ACC112 (cell line): ENCODE data around the gene MEST.

Experiments
- H2AFZ ChIP-seq: fragments of 200-600 bp; sonication (generic); one replicate; pipeline ENCODE4 v1.6.0; 2017; ENCODE audit warnings: antibody characterized with exemption, low read length; ENCODE audit not compliant: unreplicated experiment
- H3K27ac ChIP-seq: fragments of 200-600 bp; sonication (generic); 2 replicates; pipeline ENCODE4 v1.5.1; 2014; ENCODE audit warnings: low read depth, mild to moderate bottlenecking, antibody characterized with exemption, low read length, moderate library complexity
- H3K27me3 ChIP-seq: fragments of 200-600 bp; sonication (generic); 2 replicates; pipeline ENCODE4 v1.6.1; 2014; ENCODE audit warnings: mild to moderate bottlenecking, antibody characterized with exemption, low read length, moderate library complexity, mixed read lengths; ENCODE audit not compliant: insufficient read depth
- H3K36me3 ChIP-seq: fragments of 200-600 bp; sonication (generic); 2 replicates; pipeline ENCODE4 v1.6.1; 2016; ENCODE audit warnings: mild to moderate bottlenecking, antibody characterized with exemption, low read length, moderate library complexity, mixed read lengths; ENCODE audit not compliant: insufficient read depth
- H3K4me1 ChIP-seq: fragments of 200-600 bp; sonication (generic); one replicate; pipeline ENCODE4 v1.6.1; 2016; ENCODE audit warnings: low read length, mixed read lengths; ENCODE audit not compliant: insufficient read depth, unreplicated experiment, control insufficient read depth
- H3K4me3 ChIP-seq: fragments of 200-600 bp; sonication (generic); 2 replicates; pipeline ENCODE4 v1.5.1; 2014; ENCODE audit warnings: mild to moderate bottlenecking, low read depth, low read length
- H3K79me2 ChIP-seq: fragments of 200-600 bp; sonication (generic); one replicate; pipeline ENCODE4 v1.6.0; 2016; ENCODE audit warnings: low read length; ENCODE audit not compliant: control insufficient read depth, unreplicated experiment, insufficient read depth

The MEST gene

DNA sequence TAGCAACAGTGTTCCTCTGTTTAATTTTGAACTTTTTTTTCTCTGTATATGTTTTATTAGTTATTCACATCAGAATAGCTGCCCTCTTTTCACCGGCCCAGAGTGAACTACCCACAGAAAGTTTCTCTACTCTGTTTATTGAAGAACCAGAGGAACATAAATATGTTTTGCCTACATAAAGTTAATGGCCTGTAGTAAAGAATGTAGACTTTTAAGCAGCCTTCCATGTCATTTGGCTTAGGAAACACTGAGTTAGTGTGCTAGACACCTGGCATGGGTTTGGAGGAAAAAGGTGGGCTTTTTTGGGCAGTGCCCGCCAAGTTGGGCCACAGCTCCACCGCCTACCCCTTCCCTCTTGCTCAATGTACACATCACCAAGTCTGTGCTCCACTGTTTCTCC is 8.9 kb upstream of the MEST start:
- H3K27ac ChIP-seq = no peak overlapping the region

DNA sequence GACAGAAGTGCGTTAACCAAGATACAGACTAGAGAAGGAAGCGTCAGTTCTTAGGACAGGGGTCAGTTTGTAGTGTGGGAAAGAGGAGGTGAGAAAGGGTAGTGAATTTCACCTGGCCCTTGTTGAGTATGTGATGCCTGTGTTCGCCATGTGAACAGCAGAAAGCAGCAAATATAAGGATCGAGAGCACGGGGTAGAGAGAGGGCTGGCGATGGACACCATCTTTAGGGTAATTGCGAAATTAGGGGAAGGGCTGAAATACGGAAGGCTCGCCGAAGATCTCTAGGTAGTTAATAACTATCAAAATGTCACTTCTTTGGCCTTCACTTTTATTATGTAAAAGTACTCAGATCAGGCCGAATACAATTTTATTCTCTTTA is 6.2 kb upstream of the MEST start:
- Histone ChIP-seq H3K4me3 (no peak overlapping the region), H3K4me1 (peaks cover 16% of the 10 kb centered on the region), H3K27ac (no peak overlapping the region), H3K27me3 (no peaks in the 10 kb centered on the region), H3K36me3 (no peaks in the 10 kb centered on the region), H3K79me2 (no peaks in the 10 kb centered on the region), H2AFZ (no peak overlapping the region)

More for the DNA sequence above, 8.9 kb upstream of the MEST start:
- no peaks in the 10 kb centered on the region for H3K27me3 ChIP-seq
- H3K36me3 ChIP-seq = no peaks in the 10 kb centered on the region
- no peak overlapping the region for H3K4me3 ChIP-seq
- peaks cover 3% of the 10 kb centered on the region for H3K4me1 ChIP-seq
- no peak overlapping the region for H2AFZ ChIP-seq
- H3K79me2 ChIP-seq = no peaks in the 10 kb centered on the region

DNA sequence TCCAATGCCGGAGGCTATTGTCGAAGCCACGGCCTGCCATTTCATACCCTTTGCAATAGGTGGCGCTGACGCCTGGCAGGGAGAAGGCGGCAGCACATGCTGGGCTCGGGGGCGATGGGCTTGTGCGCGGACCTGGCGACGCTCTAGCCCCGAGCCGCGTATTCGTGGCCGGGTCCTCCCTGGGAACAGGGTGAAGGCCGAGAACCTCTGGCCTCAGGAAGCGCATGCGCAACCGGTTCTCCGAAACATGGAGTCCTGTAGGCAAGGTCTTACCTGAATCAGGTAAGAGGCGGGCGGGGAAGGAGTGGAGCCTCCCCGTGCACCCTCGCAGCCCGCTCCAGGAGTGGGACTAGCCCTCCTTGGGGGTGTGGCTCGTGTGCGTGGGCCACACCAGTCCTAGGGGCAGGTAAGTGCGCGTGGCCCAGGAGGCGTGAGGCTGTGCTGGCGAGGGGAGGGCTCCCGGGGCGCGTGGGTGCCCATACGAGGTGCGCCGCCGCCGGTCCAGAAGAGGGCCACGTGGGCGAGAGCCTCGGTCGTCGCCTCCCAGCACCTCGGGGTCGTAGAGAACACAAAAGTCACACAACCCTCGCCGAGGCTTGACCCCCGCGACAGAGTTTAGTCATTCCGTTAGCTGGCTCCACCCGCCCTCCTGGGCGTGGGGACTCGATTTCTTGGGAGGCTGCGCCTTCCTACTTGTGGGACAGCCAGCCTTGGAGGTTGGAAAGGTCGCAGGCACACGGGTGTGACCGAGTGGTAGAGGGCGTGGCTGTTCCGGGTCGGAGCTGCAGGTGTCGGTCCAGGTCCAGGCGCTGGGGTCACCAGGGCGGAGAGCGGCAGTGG is 5.6 kb upstream of the MEST start:
- Histone ChIP-seq H3K4me3 (peak overlapping the region; percentile 36; the same call in 1 of the 2 replicates), H3K27ac (no peak overlapping the region), H3K36me3 (no peaks in the 10 kb centered on the region), H3K79me2 (no peaks in the 10 kb centered on the region), H2AFZ (no peak overlapping the region), H3K27me3 (no peaks in the 10 kb centered on the region), H3K4me1 (peaks cover 16% of the 10 kb centered on the region)

DNA sequence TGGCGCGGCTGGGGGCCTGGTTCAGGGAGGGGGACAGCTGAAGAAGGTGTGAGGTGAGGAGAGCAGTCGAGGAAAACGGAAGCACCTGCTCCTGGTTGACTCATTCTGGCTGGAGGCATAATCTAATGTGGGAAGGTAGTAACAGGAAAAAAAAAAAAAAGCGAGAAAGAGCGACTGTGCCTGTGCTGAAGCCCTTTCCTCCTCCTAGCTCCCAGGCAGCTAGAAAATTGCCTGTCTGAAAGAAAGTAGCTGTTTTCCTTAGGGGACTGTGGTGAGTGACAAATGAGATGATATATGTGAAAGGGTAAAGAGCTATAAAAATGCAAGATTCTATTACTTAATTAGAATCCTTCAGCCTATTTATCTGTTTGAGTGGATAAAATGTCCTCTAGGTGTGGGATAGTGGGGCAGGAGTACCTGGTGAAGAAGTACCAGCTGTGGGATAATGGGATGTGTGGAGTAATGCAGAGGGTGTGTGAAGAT is 4.9 kb upstream of the MEST start:
- H3K27ac ChIP-seq = no peak overlapping the region
- H3K4me1 ChIP-seq = peaks cover 16% of the 10 kb centered on the region
- no peak overlapping the region for H3K4me3 ChIP-seq
- no peak overlapping the region for H2AFZ ChIP-seq
- no peaks in the 10 kb centered on the region for H3K27me3 ChIP-seq
- H3K36me3 ChIP-seq = no peaks in the 10 kb centered on the region
- no peaks in the 10 kb centered on the region for H3K79me2 ChIP-seq

DNA sequence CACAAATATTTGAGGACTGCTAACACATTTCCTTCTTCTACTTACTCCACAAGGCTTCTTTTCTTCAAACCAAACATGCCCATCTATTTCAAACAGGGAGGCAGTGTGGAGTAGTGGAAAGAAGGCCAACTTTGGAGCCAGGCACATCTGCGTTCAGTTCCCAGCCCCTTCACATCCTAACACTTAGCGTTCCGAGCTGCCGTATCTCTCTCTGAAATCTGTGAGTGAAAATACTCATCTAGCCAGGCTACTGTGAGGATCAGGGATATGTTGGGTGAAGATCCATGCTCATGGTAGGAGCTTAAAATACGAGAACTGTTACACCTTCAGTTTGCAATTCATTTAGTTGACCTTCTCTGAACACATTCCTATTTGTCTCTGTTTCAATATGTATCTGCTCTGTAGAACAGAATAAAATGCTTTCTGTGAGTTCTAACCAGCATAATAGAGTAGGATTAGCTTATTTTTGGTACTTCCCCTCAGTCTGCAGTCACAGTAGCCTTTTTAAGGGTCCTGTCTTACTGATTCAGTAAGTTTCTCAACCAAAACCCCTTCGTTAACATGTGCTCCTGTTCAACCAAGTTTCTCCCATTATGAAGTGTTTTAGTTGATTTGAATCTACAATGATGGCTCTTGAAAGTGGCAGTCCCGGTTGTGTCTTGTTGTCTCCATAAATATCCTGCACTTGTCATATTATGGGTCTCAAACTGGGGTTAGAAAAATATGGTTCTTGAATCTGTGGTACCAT is 3.3 kb upstream of the MEST start:
- Histone ChIP-seq H3K79me2 (no peaks in the 10 kb centered on the region), H3K36me3 (no peaks in the 10 kb centered on the region), H3K4me3 (no peak overlapping the region), H3K27me3 (no peaks in the 10 kb centered on the region), H2AFZ (no peak overlapping the region), H3K27ac (no peak overlapping the region), H3K4me1 (peaks cover 13% of the 10 kb centered on the region)

DNA sequence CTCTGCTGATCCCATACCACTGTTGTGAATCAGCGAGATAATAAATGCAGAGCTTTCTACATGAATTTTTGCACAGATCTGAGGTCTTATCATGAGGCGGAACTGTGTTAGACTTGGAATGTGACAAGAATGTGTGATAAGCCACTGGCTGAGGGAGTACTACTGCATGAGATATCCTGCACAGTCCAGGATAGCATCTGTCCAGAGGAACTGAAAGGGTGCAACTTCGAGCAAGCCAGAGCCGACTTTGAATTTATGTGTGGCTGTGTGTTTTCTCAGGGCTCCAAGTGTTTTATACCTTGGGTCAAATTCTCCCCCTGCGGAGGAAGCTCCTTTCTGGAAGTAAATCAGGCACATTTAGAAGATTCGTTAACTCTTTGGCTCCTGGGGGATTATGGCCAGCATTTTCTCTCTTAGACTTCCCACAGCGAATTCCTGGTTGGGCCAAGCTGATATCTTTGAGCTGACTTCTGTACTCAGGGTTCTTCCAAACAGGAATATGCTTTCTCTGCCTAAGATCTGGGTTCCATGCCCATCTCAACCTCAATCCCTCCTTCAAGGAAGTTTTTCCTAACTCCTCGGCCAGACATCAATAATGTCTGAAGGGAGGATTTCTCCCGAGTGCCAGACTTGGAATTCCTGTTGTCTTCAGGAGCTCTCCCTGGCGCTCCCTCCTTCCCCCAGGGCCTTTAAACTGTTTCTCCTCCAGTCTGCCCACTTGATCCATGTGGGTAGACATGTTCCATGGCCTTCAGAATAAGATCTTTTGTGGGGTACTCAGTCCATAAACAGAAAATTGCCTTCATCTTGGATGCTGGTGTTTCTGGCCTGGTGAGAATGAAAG is 2.5 kb upstream of the MEST start:
- H3K4me1 ChIP-seq = peaks cover 13% of the 10 kb centered on the region
- H3K27me3 ChIP-seq = no peaks in the 10 kb centered on the region
- no peak overlapping the region for H3K4me3 ChIP-seq
- H3K79me2 ChIP-seq = peaks cover under 1% of the 10 kb centered on the region
- no peaks in the 10 kb centered on the region for H3K36me3 ChIP-seq
- peak overlapping the region; percentile 42 for H2AFZ ChIP-seq
- no peak overlapping the region for H3K27ac ChIP-seq

DNA sequence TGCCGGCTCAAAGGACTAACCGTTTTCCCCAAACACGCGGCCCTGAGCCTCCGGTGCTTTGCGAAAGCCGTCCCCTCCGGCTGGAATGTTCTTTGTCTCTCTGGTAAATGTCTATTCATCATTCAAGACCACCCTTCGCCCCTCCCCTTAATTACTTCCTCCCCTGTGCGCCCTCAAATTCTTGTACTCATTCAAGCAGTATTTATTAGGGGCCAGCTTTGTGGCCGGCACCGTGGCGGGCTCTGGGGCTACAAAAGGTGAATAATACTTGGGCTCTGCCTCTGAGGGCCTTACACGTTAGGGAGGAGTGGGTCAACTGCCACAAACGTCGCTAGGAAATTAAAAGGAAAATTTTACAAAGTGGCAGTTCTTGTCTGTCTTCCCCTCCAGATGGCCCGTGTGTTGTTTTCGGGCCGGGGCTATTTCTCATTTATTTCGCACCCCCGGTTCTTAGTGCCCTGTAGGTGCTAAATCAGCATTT is 1.5 kb upstream of the MEST start:
- no peak overlapping the region for H3K4me3 ChIP-seq

DNA sequence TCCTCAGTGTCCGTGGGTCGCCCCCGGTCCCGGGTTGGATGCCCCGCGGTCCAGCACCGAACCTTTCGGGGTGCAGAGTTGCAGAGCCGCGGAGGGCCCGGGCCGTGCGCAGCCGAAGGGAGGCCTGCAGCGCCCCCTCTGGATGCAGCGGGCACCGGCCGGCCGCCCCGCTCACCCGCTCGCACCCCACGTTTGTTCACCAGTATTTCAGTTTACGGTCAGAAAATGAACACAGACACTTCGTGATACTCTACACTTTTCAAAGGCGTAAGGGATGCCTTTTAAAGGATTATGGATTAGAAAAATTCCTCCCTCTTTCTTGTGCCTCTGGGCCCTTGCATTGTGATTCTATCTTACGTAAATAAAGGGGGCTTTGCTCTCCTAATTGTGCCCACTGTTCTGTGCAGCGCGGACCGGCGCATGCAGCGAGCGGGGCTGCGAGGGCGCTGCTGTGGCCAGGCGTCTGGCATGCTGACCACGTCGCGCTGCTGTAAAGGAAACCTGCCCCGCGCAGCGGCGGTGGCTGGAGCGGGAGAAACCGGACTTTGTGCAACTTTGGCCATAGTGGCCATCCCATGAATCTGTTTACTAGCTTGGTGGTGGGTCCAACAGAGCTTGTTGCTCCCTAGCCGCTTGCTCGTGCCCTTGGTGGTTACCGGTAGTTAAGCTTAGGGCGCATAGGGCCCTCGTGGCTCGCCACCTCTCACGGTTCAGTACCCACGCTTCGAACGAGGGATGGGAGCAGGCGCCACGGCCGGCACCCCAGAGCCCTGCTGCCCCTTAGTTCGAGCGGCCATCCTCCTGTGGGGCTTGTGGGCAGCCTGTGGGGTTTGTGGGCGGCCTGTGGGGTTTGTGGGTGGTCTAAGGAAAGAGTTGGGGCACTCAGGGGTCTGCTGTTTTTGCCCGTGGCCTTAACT is 739 bp upstream of the MEST start:
- no peak overlapping the region for H3K27ac ChIP-seq
- H3K36me3 ChIP-seq = no peaks in the 10 kb centered on the region
- peaks cover 3% of the 10 kb centered on the region for H3K79me2 ChIP-seq
- peaks cover 13% of the 10 kb centered on the region for H3K4me1 ChIP-seq
- H3K4me3 ChIP-seq = peak overlapping the region; percentile 75
- no peaks in the 10 kb centered on the region for H3K27me3 ChIP-seq
- peak overlapping the region; percentile 47 for H2AFZ ChIP-seq

More for the DNA sequence above, 1.5 kb upstream of the MEST start:
- no peaks in the 10 kb centered on the region for H3K36me3 ChIP-seq
- peaks cover 3% of the 10 kb centered on the region for H3K79me2 ChIP-seq
- peaks cover 13% of the 10 kb centered on the region for H3K4me1 ChIP-seq
- no peaks in the 10 kb centered on the region for H3K27me3 ChIP-seq
- H2AFZ ChIP-seq = no peak overlapping the region
- no peak overlapping the region for H3K27ac ChIP-seq

DNA sequence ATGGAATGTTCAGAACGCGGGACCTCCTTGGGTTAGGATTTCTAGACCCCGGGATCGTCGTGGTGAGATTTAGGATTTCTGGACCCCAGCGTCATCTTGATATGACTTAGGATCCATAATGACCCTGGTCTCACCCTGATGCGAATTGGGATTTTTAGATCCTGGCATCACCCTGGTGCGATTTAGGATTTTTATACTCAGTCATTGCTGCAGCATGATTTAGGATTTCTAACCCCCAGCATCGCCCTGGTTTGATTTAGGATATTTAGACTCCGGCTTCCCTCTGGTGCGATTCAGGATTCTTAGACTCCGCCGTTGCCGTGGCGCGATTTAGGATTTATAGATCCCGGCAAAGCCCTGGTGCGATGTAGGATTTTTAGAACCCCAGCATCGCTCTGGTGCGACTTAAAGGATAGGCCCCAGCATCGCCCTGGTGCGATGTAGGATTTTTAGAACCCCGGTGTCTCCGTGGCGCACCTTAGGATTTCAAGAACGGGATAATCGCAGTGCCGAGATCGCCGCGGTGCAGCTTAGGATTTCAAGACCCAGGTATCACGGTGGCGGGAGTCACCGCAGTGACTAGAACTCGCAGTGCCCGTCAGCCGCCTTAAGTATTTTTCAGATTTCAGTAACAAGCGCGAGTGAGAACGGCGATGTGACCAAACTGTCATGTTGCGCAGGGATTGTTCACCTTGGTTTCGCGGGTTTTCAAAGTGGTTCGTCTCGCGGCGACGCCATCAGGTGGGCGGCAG is 814 bp downstream of the MEST start:
- H3K79me2 ChIP-seq = peaks cover 3% of the 10 kb centered on the region
- no peak overlapping the region for H3K27ac ChIP-seq
- peaks cover 13% of the 10 kb centered on the region for H3K4me1 ChIP-seq
- H3K36me3 ChIP-seq = no peaks in the 10 kb centered on the region
- H3K4me3 ChIP-seq = peak overlapping the region; percentile 75
- no peaks in the 10 kb centered on the region for H3K27me3 ChIP-seq
- H2AFZ ChIP-seq = peak overlapping the region; percentile 4
